Motor neuron (in vitro differentiated cells): ENCODE measurements around the gene SLC39A11. TPM values are rescaled to one million over a fixed set of nuclear protein-coding genes. Genes with fewer than 3 reads are reported as not detected.
A peak's percentile ranks its signal among the peaks of the same experiment; 100 is the strongest.
"Not testable (repeated sequence)": the region's sequence is repeated elsewhere in the genome, so short reads cannot be mapped to it uniquely, and the experiment has no call there.

ENCODE experiments used
- ATAC-seq, 8 experiments: fragments of 200-7000 bp; cut with Tn5 transposase; replicated peaks in 6 of 8; 2 replicates each; pipeline ENCODE4 v1.8.0; 2021; ENCODE audit warnings: mild to moderate bottlenecking in 8 of 8, moderate library complexity in 8 of 8
- H3K27ac ChIP-seq, 2 donors: fragments of 250-450 bp; sonication (Bioruptor Pico); 2 replicates each; pipeline ENCODE4 v1.9.0; 2021; ENCODE audit warnings: antibody characterized with exemption in 2 of 2, mild to moderate bottlenecking in 2 of 2, moderate library complexity in 1 of 2
- H3K4me1 ChIP-seq, 2 donors: fragments of 250-450 bp; sonication (Bioruptor Pico); replicated peaks in 1 of 2; 2 replicates each; pipeline ENCODE4 v1.6.1; 2021; ENCODE audit warnings: antibody characterized with exemption in 2 of 2, mild to moderate bottlenecking in 2 of 2, moderate library complexity in 1 of 2
- H3K4me3 ChIP-seq, 5 donors: fragments of 250-450 bp; sonication (Bioruptor Pico); 2 replicates each; pipeline ENCODE4 v1.9.0; 2021; ENCODE audit warnings: antibody characterized with exemption in 5 of 5, mild to moderate bottlenecking in 5 of 5, moderate library complexity in 4 of 5
- WGBS, 10 experiments: fragments of 450-650 bp; shearing (Covaris generic); methylation state at CpG; one replicate each; pipeline ENCODE4 v1.0.0; 2022; 5-methylcytosine and 5-hydroxymethylcytosine counted together
- in situ Hi-C, 9 experiments: fragments of 400-800 bp; cut with MboI; loops; one replicate each; pipeline ENCODE4 v1.15.0; 2021; ENCODE audit warnings: low sequenced_read_pairs in 9 of 9, low pct_unique_long_range_greater_than_20kb in 2 of 9; ENCODE audit not compliant: unreplicated experiment in 9 of 9
- total RNA-seq, 8 experiments: library from RNA; unstranded; fragments of 300-600 nt; gene quantifications; 2 replicates each; pipeline versions ENCODE4 v1.2.3 to v1.2.4, GENCODE V29; 2022

SLC39A11 gene
- total RNA-seq, 8 experiments from 2014 or later, result 5.3 to 27.3 (median 10.8) TPM

- 90 to 100% (median 90%) methylated on average over 2 of the region's 2 CpGs; no CpG with 5 or more reads in 7 of the 10 experiments for WGBS, 10 experiments
- Histone ChIP-seq H3K4me3 (no peak overlapping the region), H3K27ac (no peak overlapping the region), H3K4me1 (no peaks in the 10 kb centered on the region)
- peak in 2 of 8 experiments; percentile 40 to 78 for ATAC-seq
- in situ Hi-C loops, result no loop called here
These were observed 26.2 kb downstream of the SLC39A11 start for GRCh38 chr17:73066148-73066884.

DNA sequence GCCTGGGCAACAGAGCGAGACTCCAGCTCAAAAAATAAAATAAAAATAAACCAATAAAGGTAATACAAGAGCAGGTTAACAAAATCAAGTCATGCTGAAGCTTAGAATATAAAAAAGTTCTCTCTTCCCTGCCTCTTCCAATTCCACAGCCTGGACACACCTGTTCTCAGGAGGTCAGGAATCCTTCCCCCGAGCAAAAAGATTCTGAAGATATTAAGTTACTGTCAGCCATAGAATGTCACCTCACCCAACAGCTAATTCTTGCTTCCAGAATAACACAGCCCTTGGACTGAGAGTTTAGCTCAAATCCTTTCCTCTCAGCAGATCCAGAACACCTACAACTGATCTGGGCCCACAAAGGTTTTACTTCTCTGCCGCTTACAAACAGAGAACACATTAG, 27.1 kb downstream of the SLC39A11 start:
- H3K27ac ChIP-seq, result no peak overlapping the region
- WGBS, 10 experiments, result 82 to 100% (median 100%) methylated on average over 1 to 3 of the region's 3 CpGs; no CpG with 5 or more reads in 2 of the 10 experiments
- H3K4me1 ChIP-seq, result no peaks in the 10 kb centered on the region
- ATAC-seq, result no peak
- no peak overlapping the region for H3K4me3 ChIP-seq
- in situ Hi-C loops, result no loop called here

GRCh38 chr17:73064084-73064938, 28.2 kb downstream of the SLC39A11 start:
- 40 to 100% (median 88%) methylated on average over 1 to 4 of the region's 6 CpGs; no CpG with 5 or more reads in 1 of the 10 experiments for WGBS, 10 experiments
- no peak overlapping the region for H3K27ac ChIP-seq
- in situ Hi-C loops, result no loop called here
- ATAC-seq, result peak in 1 of 8 experiments; percentile 65
- H3K4me1 ChIP-seq, result no peaks in the 10 kb centered on the region
- H3K4me3 ChIP-seq, result no peak overlapping the region

DNA sequence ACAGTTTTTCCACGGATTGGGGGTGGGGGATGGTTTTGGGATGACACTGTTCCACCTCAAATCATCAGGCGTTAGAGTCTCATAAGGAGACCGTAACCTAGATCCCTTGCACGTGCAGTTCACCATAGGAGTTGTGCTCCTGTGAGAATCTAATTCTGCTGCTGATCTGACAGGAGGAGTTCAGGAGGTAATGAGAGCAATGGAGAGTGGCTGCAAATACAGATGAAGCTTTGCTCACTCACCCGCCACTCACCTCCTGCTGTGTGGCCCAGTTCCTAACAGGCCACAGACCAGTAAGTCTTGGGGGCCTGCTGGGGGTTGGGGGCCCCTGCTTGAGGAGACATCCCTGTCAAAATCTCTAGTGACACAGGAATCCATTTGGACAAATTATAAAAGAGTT, 29.8 kb downstream of the SLC39A11 start:
- ATAC-seq, result no peak
- 86 to 100% (median 100%) methylated on average over 1 to 4 of the region's 5 CpGs; no CpG with 5 or more reads in 4 of the 10 experiments for WGBS, 10 experiments
- Histone ChIP-seq H3K4me3 (no peak overlapping the region), H3K27ac (no peak overlapping the region), H3K4me1 (no peaks in the 10 kb centered on the region)
- in situ Hi-C loops, result no loop called here

DNA sequence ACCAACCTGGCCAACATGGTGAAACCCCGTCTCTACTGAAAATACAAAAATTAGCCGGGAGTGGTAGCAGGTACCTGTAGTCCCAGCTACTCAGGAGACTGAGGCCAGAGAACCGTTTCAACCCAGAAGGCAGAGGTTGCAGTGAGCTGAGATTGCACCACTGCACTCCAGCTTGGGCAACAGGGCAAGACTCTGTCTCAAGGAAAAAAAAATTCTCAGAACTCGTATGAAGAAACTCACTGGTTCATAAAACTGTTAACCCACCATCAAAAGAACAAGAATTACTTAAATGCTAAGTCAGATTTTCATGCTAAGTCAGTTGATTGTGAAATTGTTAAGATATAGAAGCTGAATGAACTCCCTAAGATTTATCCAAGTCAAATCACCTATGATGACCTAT, 31.3 kb downstream of the SLC39A11 start:
- ATAC-seq, result no peak
- 78 to 92% (median 90%) methylated on average over 1 to 4 of the region's 4 CpGs; no CpG with 5 or more reads in 7 of the 10 experiments for WGBS, 10 experiments
- no peaks in the 10 kb centered on the region for H3K4me1 ChIP-seq
- in situ Hi-C loops, result no loop called here
- no peak overlapping the region for H3K27ac ChIP-seq
- no peak overlapping the region for H3K4me3 ChIP-seq

- in situ Hi-C loops, result no loop called here
- WGBS, 10 experiments, result 86 to 100% (median 97%) methylated on average over 1 to 7 of the region's 7 CpGs; no CpG with 5 or more reads in 1 of the 10 experiments
These were observed 31.8 kb downstream of the SLC39A11 start for GRCh38 chr17:73060721-73061120.

GRCh38 chr17:73059713-73060112, 32.8 kb downstream of the SLC39A11 start:
- 65 to 100% (median 84%) methylated on average over 1 to 4 of the region's 4 CpGs for WGBS, 10 experiments
- H3K27ac ChIP-seq, H3K4me3 ChIP-seq, H3K4me1 ChIP-seq, in situ Hi-C loops, ATAC-seq: not testable (repeated sequence)

More at GRCh38 chr17:73060721-73061120, 31.8 kb downstream of the SLC39A11 start:
- H3K4me1 ChIP-seq, result no peaks in the 10 kb centered on the region
- ATAC-seq, result no peak
- H3K27ac ChIP-seq, result no peak overlapping the region
- no peak overlapping the region for H3K4me3 ChIP-seq

DNA sequence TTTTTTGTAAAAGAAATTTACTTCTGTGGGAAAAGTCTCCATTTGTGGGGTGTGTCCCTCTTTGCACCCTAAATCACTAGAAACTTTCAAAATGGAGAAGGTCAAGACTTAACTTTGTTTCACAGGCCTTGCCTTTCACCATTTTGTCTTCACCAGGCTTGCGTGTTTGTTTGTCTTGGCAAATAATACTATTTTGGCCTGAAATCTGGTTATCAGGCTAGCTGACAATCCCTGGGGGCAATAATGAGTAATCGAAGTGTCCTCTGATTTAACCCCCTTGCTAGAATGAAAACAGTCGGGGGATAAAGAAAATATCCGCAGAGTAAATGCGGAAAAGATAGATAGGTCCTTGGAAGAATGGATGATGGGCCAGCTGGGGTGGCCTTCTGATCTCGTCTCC, 34.5 kb downstream of the SLC39A11 start:
- WGBS, 10 experiments, result 71 to 100% (median 87%) methylated on average over 1 to 6 of the region's 6 CpGs; no CpG with 5 or more reads in 1 of the 10 experiments
- Histone ChIP-seq H3K4me1 (no peaks in the 10 kb centered on the region), H3K4me3 (no peak overlapping the region), H3K27ac (no peak overlapping the region)
- no peak for ATAC-seq
- in situ Hi-C loops, result no loop called here

DNA sequence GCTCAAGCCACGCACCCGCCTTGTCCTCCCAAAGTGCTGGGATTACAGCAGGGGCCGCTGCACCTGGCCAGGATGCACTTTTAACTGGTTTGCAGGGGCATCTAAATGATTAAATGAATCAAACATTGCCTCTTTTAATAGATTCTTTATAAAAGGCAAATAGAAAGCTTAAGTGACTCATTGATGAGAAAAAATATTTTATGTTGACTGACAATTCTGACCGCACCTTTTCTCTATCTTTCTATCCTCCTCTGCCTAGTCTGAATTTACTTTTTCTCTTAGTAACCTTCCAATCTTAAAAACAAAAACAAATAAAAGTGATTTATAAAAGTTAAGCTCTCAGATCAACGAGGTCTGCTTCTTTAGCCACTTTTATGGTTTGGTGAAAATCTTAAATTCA, 35.3 kb downstream of the SLC39A11 start:
- Histone ChIP-seq H3K27ac (no peak overlapping the region), H3K4me1 (no peaks in the 10 kb centered on the region), H3K4me3 (no peak overlapping the region)
- in situ Hi-C loops, result no loop called here
- no peak for ATAC-seq
- 67 to 100% (median 98%) methylated on average over 1 to 5 of the region's 5 CpGs; no CpG with 5 or more reads in 1 of the 10 experiments for WGBS, 10 experiments

- in situ Hi-C loops, result no loop called here
- no peak overlapping the region for H3K27ac ChIP-seq
These were observed 39.6 kb downstream of the SLC39A11 start for GRCh38 chr17:73052923-73053322.

DNA sequence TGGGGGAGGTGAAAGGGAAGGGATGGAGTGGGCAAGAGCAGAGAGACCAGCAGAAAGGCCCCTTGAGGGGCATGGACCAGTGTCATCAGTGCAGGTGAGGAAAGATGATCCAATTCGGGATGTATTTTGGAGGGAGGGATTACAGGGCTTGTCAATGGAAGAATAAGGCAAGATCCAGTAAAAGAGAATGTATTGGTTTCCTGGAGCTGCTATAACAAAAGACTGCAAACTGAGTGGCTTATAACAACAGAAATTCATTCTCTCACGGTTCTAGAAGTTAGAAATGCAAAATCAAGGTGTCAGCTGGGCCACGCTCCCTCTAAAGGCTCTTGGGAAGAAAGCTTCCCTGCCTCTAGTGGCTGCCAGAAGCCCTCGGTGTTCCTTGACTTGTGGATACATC, 41.7 kb downstream of the SLC39A11 start:
- Histone ChIP-seq H3K4me3 (no peak overlapping the region), H3K27ac (no peak overlapping the region), H3K4me1 (no peaks in the 10 kb centered on the region)
- WGBS, 10 experiments, result 70 to 93% (median 87%) methylated on average over 1 to 4 of the region's 4 CpGs; no CpG with 5 or more reads in 3 of the 10 experiments
- in situ Hi-C loops, result no loop called here
- no peak for ATAC-seq

More at GRCh38 chr17:73052923-73053322, 39.6 kb downstream of the SLC39A11 start:
- 70 to 100% (median 89%) methylated on average over 1 to 4 of the region's 4 CpGs; no CpG with 5 or more reads in 2 of the 10 experiments for WGBS, 10 experiments
- Histone ChIP-seq H3K4me3 (no peak overlapping the region), H3K4me1 (no peaks in the 10 kb centered on the region)
- ATAC-seq, result no peak

GRCh38 chr17:73048170-73048569, 44.3 kb downstream of the SLC39A11 start:
- WGBS, 10 experiments, result 66 to 100% (median 79%) methylated on average over 2 to 4 of the region's 4 CpGs; no CpG with 5 or more reads in 2 of the 10 experiments
- Histone ChIP-seq H3K27ac (no peak overlapping the region), H3K4me1 (no peaks in the 10 kb centered on the region), H3K4me3 (no peak overlapping the region)
- in situ Hi-C loops, result no loop called here
- ATAC-seq, result no peak

DNA sequence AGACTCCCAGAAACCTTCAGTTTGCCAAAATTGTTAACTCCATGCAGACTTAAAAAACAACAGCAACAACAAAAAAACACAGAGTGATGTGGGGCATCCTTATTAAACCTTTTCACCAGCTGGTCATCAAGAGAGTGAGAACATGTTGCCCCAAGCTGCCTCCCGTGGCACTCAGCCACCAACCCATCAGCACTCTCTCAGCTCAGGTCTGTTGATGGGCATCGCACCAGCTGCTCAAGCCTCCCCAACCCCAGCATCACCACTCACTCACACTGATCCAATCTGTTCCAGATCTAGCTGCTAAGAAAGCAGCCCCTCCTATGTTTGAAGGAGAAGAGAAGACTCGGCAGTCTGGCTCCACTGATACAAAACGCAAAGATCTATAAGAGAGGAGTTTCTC, 46.8 kb downstream of the SLC39A11 start:
- 52 to 100% (median 80%) methylated on average over 1 to 2 of the region's 4 CpGs; no CpG with 5 or more reads in 7 of the 10 experiments for WGBS, 10 experiments
- Histone ChIP-seq H3K4me1 (no peaks in the 10 kb centered on the region), H3K4me3 (no peak overlapping the region), H3K27ac (no peak overlapping the region)
- no peak for ATAC-seq
- in situ Hi-C loops, result no loop called here
